ENCODE measurements around the gene LTA.
A peak's percentile ranks its signal among the peaks of the same experiment; 100 is the strongest.

The LTA gene, protein sequence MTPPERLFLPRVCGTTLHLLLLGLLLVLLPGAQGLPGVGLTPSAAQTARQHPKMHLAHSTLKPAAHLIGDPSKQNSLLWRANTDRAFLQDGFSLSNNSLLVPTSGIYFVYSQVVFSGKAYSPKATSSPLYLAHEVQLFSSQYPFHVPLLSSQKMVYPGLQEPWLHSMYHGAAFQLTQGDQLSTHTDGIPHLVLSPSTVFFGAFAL
- total RNA-seq: 15.0 to 52.9 (median 26.9) reads per million in 3 donors

DNA sequence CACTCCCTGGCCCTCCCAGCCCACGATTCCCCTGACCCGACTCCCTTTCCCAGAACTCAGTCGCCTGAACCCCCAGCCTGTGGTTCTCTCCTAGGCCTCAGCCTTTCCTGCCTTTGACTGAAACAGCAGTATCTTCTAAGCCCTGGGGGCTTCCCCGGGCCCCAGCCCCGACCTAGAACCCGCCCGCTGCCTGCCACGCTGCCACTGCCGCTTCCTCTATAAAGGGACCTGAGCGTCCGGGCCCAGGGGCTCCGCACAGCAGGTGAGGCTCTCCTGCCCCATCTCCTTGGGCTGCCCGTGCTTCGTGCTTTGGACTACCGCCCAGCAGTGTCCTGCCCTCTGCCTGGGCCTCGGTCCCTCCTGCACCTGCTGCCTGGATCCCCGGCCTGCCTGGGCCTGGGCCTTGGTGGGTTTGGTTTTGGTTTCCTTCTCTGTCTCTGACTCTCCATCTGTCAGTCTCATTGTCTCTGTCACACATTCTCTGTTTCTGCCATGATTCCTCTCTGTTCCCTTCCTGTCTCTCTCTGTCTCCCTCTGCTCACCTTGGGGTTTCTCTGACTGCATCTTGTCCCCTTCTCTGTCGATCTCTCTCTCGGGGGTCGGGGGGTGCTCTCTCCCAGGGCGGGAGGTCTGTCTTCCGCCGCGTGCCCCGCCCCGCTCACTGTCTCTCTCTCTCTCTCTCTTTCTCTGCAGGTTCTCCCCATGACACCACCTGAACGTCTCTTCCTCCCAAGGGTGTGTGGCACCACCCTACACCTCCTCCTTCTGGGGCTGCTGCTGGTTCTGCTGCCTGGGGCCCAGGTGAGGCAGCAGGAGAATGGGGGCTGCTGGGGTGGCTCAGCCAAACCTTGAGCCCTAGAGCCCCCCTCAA, at the start of gene LTA:
Gene LTA (plus strand): TSS at position 249 of the 871 bp plus-strand sequence. CDS start 454 bp downstream, at position 703.
- Histone ChIP-seq H3K9me3 (ENCODE audit: control insufficient read depth, low read length) (no peaks in the 10 kb centered on the region), H3K4me1 (ENCODE audit: control insufficient read depth, insufficient read depth, low read length, poor library complexity, severe bottlenecking) (peaks cover 85% of the 10 kb centered on the region), H3K27ac (ENCODE audit: insufficient read depth, low read length, poor library complexity, severe bottlenecking) (peak within 1 kb of the TSS; percentile 95), H3K4me3 (ENCODE audit: insufficient read depth, low read depth, low read length, poor library complexity, severe bottlenecking) (peak within 1 kb of the TSS; percentile 47), H3K27me3 (replicated peaks; ENCODE audit: control insufficient read depth, insufficient read depth, low read length, poor library complexity, severe bottlenecking) (no peaks in the 10 kb centered on the region), H3K36me3 (ENCODE audit: control insufficient read depth, insufficient read depth, low read length) (no peaks in the 10 kb centered on the region)
- DNase-seq: peak; percentile 73 to 76 (median 74)

DNA sequence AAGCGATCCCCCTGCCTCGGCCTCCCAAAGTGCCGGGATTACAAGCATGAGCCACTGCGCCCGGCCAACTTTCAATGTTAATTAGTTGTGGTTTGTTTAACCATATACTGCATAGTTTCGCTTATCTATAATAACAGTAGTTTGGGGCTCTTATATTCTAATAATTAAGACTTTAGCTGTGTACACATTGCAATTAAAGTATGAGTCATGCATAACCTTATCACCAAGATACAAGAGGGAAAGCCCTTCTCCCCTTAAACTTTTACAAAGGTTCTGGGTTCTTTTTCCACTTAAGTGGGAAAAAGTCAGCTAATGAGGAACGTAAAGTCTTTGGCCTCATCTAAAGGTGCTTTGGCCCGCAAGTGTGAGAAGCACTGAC, 46.5 kb upstream of the LTA start:
- H3K4me3 ChIP-seq (ENCODE audit: insufficient read depth, low read depth, low read length, poor library complexity, severe bottlenecking): no peak overlapping the region
- no peak for DNase-seq
- H3K9me3 ChIP-seq (ENCODE audit: control insufficient read depth, low read length): no peaks in the 10 kb centered on the region
- peaks cover 10% of the 10 kb centered on the region for H3K36me3 ChIP-seq (ENCODE audit: control insufficient read depth, insufficient read depth, low read length)
- no peak overlapping the region for H3K27ac ChIP-seq (ENCODE audit: insufficient read depth, low read length, poor library complexity, severe bottlenecking)
- H3K4me1 ChIP-seq (ENCODE audit: control insufficient read depth, insufficient read depth, low read length, poor library complexity, severe bottlenecking): no peaks in the 10 kb centered on the region
- no peaks in the 10 kb centered on the region for H3K27me3 ChIP-seq (replicated peaks; ENCODE audit: control insufficient read depth, insufficient read depth, low read length, poor library complexity, severe bottlenecking)

DNA sequence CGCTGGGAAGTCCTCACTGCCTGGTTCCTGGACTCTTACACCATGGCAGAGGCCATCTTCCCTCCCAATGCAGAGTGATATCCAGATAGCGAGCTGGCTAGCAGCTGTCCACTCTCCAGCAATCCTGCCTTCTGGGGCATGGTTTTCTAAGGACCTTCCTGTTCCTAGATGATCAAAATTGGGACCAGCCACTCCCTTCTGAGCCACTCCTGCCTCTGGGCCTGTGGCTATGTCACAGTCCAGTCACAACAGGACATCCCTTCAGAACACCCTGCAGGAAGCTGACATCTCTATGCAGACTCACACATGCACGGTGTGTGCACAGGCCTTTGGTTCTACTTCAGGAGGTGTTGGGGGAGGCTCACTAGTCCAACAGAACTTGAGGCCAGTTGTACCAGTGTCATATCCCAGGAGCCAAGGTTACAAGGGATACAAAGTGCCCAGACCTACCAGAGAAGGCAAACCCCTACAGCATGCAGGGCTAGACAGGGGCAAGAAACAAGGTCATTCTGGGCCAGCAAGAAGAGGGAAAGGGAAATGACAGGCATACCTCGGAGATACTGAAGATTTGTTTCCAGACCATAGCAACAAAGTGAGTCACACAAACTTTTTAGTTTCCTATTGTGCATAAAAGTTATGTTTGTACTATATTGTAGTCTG, 46.0 kb upstream of the LTA start:
- Histone ChIP-seq H3K9me3 (ENCODE audit: control insufficient read depth, low read length) (no peaks in the 10 kb centered on the region), H3K27ac (ENCODE audit: insufficient read depth, low read length, poor library complexity, severe bottlenecking) (no peak overlapping the region), H3K4me3 (ENCODE audit: insufficient read depth, low read depth, low read length, poor library complexity, severe bottlenecking) (no peak overlapping the region), H3K36me3 (ENCODE audit: control insufficient read depth, insufficient read depth, low read length) (peaks cover 16% of the 10 kb centered on the region), H3K4me1 (ENCODE audit: control insufficient read depth, insufficient read depth, low read length, poor library complexity, severe bottlenecking) (no peaks in the 10 kb centered on the region), H3K27me3 (replicated peaks; ENCODE audit: control insufficient read depth, insufficient read depth, low read length, poor library complexity, severe bottlenecking) (no peaks in the 10 kb centered on the region)
- DNase-seq: no peak

DNA sequence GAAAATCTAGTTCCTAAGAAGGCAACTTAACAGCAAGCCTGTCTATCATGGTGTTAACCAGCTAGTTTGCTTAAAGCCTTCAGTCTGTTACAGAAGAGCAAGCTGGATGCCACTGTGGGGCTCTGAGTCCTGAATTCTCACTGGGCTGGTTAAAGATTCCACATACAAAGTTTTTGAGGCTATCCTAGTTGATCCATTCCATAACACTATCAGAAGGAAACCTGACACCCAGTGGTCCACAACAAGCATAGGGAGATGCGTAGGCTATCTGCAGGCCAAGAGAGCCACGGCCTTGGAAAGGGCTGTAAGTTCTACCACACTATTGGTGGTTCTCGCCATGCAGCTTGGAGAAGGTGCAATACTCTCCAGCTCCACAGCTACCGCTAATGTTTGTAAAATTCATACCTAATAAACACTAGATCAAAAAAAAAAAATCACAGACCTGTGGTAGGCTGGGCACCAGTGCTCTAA, 43.7 kb upstream of the LTA start:
- peaks cover 38% of the 10 kb centered on the region for H3K36me3 ChIP-seq (ENCODE audit: control insufficient read depth, insufficient read depth, low read length)
- H3K4me3 ChIP-seq (ENCODE audit: insufficient read depth, low read depth, low read length, poor library complexity, severe bottlenecking): no peak overlapping the region
- H3K27me3 ChIP-seq (replicated peaks; ENCODE audit: control insufficient read depth, insufficient read depth, low read length, poor library complexity, severe bottlenecking): no peaks in the 10 kb centered on the region
- no peaks in the 10 kb centered on the region for H3K4me1 ChIP-seq (ENCODE audit: control insufficient read depth, insufficient read depth, low read length, poor library complexity, severe bottlenecking)
- DNase-seq: no peak
- H3K9me3 ChIP-seq (ENCODE audit: control insufficient read depth, low read length): no peaks in the 10 kb centered on the region
- no peak overlapping the region for H3K27ac ChIP-seq (ENCODE audit: insufficient read depth, low read length, poor library complexity, severe bottlenecking)

DNA sequence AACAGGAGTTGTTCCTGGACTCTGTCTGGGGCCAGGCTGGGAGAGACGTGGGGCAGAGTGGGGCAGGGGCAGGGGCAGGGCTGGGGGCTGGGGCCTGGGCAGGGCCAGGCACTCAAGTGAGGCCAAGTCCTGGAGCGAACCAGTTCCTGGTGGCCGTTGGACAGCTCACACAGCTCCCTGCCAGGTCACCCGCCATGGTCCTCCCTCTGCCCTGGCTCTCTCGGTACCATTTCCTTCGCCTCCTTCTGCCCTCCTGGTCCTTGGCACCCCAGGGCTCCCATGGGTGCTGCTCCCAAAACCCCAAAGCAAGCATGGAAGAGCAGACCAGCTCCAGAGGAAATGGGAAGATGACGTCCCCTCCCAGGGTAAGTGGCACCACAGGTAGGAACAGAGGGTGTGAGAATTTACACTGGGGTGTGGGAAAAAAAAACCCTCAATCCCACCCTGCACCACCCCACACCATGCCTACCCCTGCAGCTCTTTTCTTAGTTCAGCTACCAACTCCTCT, 43.2 kb upstream of the LTA start, which contains the start of gene MCCD1:
Gene MCCD1 (plus strand): TSS at position 142 of the 508 bp plus-strand sequence. CDS start 53 bp downstream, at position 195.
- peak within 1 kb of the TSS; percentile 7 for H3K27ac ChIP-seq (ENCODE audit: insufficient read depth, low read length, poor library complexity, severe bottlenecking)
- H3K4me3 ChIP-seq (ENCODE audit: insufficient read depth, low read depth, low read length, poor library complexity, severe bottlenecking): no peak within 1 kb of the TSS
- DNase-seq: no peak
- no peaks in the 10 kb centered on the region for H3K9me3 ChIP-seq (ENCODE audit: control insufficient read depth, low read length)
- no peaks in the 10 kb centered on the region for H3K4me1 ChIP-seq (ENCODE audit: control insufficient read depth, insufficient read depth, low read length, poor library complexity, severe bottlenecking)
- peaks cover 44% of the 10 kb centered on the region for H3K36me3 ChIP-seq (ENCODE audit: control insufficient read depth, insufficient read depth, low read length)
- no peaks in the 10 kb centered on the region for H3K27me3 ChIP-seq (replicated peaks; ENCODE audit: control insufficient read depth, insufficient read depth, low read length, poor library complexity, severe bottlenecking)

DNA sequence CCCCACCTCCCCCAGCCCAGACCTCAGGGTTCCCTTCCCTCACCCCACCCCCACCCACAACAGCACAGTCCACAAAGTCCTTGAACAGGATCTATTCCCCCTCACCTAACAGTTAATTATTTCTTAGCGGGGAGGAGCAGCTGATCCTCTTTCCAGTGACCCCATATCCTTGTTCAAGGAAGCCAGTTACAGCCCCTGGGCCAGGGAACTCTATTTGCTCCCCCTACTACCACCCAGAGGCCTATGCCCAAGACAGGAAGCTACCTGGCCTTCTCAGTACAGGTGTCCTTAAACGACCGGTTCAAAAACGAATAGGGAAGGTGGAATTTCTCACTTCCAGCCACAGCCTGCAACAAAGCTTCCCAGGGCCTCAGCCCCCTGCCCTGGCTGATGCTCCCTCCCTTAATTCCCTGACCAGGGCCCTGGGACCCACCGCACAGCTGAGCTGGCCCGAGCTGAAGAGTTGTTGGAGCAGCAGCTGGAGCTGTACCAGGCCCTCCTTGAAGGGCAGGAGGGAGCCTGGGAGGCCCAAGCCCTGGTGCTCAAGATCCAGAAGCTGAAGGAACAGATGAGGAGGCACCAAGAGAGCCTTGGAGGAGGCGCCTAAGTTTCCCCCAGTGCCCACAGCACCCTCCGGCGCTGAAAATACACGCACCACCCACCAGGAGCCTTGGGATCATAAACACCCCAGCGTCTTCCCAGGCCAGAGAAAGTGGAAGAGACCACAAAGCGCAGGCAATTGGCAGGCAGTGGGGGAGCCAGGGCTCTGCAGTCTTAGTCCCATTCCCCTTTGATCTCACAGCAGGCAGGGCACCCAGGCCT, 42.5 kb upstream of the LTA start:
- Histone ChIP-seq H3K9me3 (ENCODE audit: control insufficient read depth, low read length) (no peaks in the 10 kb centered on the region), H3K4me1 (ENCODE audit: control insufficient read depth, insufficient read depth, low read length, poor library complexity, severe bottlenecking) (no peaks in the 10 kb centered on the region), H3K4me3 (ENCODE audit: insufficient read depth, low read depth, low read length, poor library complexity, severe bottlenecking) (no peak overlapping the region), H3K27ac (ENCODE audit: insufficient read depth, low read length, poor library complexity, severe bottlenecking) (peak overlapping the region; percentile 7), H3K27me3 (replicated peaks; ENCODE audit: control insufficient read depth, insufficient read depth, low read length, poor library complexity, severe bottlenecking) (no peaks in the 10 kb centered on the region), H3K36me3 (ENCODE audit: control insufficient read depth, insufficient read depth, low read length) (peaks cover 50% of the 10 kb centered on the region)
- no peak for DNase-seq

DNA sequence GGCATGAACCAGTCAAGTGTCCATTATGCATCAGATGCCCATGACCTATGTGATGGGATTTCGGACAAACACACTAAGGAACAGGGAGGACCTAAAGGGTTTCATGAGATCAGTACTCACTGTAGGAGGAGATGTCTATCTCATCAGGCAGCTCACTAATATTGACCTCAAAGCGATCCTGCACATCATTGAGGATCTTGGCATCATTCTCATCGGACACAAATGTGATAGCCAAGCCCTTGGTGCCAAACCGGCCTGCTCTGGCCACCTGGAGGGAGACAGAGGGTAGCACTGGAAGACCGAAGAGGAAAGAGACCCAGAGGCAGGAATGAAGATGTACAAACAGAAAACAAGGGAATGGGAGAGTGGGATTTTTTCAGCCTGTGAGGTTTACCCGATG, 41.4 kb upstream of the LTA start:
- Histone ChIP-seq H3K9me3 (ENCODE audit: control insufficient read depth, low read length) (no peaks in the 10 kb centered on the region), H3K27ac (ENCODE audit: insufficient read depth, low read length, poor library complexity, severe bottlenecking) (no peak overlapping the region), H3K4me3 (ENCODE audit: insufficient read depth, low read depth, low read length, poor library complexity, severe bottlenecking) (no peak overlapping the region), H3K4me1 (ENCODE audit: control insufficient read depth, insufficient read depth, low read length, poor library complexity, severe bottlenecking) (no peaks in the 10 kb centered on the region), H3K27me3 (replicated peaks; ENCODE audit: control insufficient read depth, insufficient read depth, low read length, poor library complexity, severe bottlenecking) (no peaks in the 10 kb centered on the region), H3K36me3 (ENCODE audit: control insufficient read depth, insufficient read depth, low read length) (peaks cover 62% of the 10 kb centered on the region)
- DNase-seq: no peak

DNA sequence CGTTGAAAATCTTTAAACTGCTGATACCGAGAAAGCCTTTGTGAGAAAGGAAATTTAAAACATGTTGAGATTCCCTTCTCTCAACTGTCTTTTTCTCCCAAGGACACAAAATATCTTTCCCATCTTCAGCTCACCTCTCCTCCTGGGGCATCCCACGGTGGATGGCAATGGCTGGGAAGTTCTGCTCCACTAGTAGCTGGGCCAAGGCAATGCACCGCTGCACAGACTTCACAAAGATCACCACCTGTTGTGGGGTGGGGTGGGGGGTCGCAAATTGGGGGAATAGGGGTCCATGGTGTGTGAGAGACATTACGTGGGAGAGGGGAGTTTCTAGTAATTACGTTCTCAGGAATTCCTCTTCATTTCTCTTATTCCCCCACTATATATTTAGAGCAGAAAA, 40.9 kb upstream of the LTA start:
- Histone ChIP-seq H3K4me1 (ENCODE audit: control insufficient read depth, insufficient read depth, low read length, poor library complexity, severe bottlenecking) (no peaks in the 10 kb centered on the region), H3K4me3 (ENCODE audit: insufficient read depth, low read depth, low read length, poor library complexity, severe bottlenecking) (no peak overlapping the region), H3K27ac (ENCODE audit: insufficient read depth, low read length, poor library complexity, severe bottlenecking) (no peak overlapping the region), H3K9me3 (ENCODE audit: control insufficient read depth, low read length) (no peaks in the 10 kb centered on the region), H3K27me3 (replicated peaks; ENCODE audit: control insufficient read depth, insufficient read depth, low read length, poor library complexity, severe bottlenecking) (no peaks in the 10 kb centered on the region), H3K36me3 (ENCODE audit: control insufficient read depth, insufficient read depth, low read length) (peaks cover 67% of the 10 kb centered on the region)
- DNase-seq: no peak

Measured in effector memory CD4-positive, alpha-beta T cell (primary cell).